ENCODE measurements around the gene TEAD3. TPM values are rescaled to one million over a fixed set of nuclear protein-coding genes. Genes with fewer than 3 reads are reported as not detected.
"Not testable (repeated sequence)": the region's sequence is repeated elsewhere in the genome, so short reads cannot be mapped to it uniquely, and the experiment has no call there.

The TEAD3 gene
- total RNA-seq, 4 donors from 2014 or later, result 13.7 to 33.5 (median 29.3) TPM

- Histone ChIP-seq H3K4me3 (no peak overlapping the region), H3K36me3 (no peaks in the 10 kb centered on the region), H3K4me1 (peaks cover 0 to 13% (median 0%) of the 10 kb centered on the region in 3 donors), H3K27ac (no peak overlapping the region), H3K27me3 (no peaks in the 10 kb centered on the region), H3K9me3 (no peaks in the 10 kb centered on the region)
- no peak for DNase-seq
- intact Hi-C loops (cut with DNase I), result no loop called here
- TF ChIP-seq CTCF (IDR thresholded peaks at IDR 0.05) (no peak), POLR2A (IDR thresholded peaks at IDR 0.05) (no peak)
- 34 to 47% methylated on average over 3 of the region's 3 CpGs for WGBS, 2 donors
These were observed 57.6 kb downstream of the TEAD3 start for GRCh38 chr6:35439308-35439707.

DNA sequence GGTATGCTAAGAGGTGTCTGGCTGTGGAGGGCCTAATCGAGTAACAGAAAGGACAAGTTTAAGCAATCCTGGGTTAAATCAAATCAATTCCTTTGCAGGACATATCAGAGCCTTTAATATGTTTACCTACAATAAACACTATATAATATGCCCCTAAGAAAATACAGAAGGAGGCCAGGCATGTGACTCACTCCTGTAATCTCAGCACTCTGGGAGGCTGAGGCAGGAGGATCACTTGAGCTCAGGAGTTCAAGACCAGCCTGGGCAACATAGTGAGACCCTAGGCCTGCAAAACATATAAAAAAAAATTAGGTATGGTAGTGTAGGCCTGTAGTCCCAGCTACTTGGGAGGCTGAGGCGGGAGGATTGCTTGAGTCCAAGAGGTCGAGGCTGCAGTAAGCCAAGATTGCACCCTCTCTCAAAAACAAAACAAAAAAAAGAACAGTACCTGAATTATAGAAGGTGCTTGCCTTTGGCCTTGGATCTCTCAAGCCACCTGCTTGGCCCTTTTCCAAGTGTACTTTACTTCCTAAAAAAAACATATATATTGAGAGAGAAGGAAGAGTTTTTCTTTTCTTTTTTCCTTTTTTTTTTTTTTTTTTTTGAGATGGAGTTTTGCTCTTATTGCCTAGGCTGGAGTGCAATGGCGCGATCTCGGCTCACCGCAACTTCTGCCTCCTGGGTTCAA lies 58.4 kb downstream of the TEAD3 start:
- H3K4me1 ChIP-seq, result peaks cover 0 to 13% (median 0%) of the 10 kb centered on the region in 3 donors
- H3K4me3 ChIP-seq; H3K27me3 ChIP-seq; H3K9me3 ChIP-seq; H3K36me3 ChIP-seq; intact Hi-C loops (cut with DNase I); DNase-seq; H3K27ac ChIP-seq: not testable (repeated sequence)
- WGBS, 2 donors, result 92 to 95% methylated on average over 6 to 7 of the region's 7 CpGs

DNA sequence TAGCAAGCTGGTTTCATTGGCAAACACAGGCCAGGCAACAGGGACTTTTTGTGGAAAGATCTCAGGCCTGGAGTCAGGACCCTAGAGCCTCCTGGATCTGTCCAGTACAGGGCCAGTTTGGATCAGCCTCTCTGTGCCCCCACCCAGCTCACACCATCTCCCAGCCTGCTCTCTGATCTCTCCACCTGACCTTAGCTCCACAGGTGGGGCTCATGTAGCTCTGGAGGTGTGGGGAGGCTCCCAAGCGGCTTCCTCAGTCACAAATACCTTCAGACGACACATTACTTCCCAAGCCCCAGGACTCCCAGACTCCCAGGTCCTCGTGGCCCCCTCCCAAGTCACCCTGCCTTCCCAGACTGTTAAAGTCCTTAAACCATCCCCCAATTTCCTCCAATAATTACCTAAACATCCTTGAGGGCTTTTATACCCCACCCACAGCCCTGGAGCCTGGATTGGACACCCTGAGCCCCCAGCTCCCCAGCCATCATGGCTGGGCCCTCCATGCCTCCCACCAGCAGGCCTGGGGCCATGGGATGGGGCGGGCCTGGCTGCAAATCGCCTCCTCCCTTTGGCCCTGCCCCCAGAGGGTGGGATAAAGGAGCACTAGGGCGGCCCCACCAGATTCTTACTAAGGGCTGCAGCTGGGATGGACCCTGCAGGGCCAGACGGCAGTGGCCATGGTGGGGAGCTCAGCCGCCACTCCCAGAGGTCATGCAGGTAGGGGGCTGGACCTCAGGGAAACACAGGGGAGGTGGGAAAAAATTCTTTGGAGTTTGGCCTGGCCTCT lies 60.6 kb downstream of the TEAD3 start:
- no peak for DNase-seq
- Histone ChIP-seq H3K4me1 (no peaks in the 10 kb centered on the region), H3K9me3 (no peaks in the 10 kb centered on the region), H3K27ac (no peak overlapping the region), H3K36me3 (no peaks in the 10 kb centered on the region), H3K27me3 (no peaks in the 10 kb centered on the region), H3K4me3 (no peak overlapping the region)
- no peak for TF ChIP-seq POLR2A (IDR thresholded peaks at IDR 0.05)
- no peak for TF ChIP-seq CTCF (IDR thresholded peaks at IDR 0.05)
- 63 to 74% methylated on average over 3 of the region's 8 CpGs for WGBS, 2 donors
- intact Hi-C loops (cut with DNase I), result no loop called here

DNA sequence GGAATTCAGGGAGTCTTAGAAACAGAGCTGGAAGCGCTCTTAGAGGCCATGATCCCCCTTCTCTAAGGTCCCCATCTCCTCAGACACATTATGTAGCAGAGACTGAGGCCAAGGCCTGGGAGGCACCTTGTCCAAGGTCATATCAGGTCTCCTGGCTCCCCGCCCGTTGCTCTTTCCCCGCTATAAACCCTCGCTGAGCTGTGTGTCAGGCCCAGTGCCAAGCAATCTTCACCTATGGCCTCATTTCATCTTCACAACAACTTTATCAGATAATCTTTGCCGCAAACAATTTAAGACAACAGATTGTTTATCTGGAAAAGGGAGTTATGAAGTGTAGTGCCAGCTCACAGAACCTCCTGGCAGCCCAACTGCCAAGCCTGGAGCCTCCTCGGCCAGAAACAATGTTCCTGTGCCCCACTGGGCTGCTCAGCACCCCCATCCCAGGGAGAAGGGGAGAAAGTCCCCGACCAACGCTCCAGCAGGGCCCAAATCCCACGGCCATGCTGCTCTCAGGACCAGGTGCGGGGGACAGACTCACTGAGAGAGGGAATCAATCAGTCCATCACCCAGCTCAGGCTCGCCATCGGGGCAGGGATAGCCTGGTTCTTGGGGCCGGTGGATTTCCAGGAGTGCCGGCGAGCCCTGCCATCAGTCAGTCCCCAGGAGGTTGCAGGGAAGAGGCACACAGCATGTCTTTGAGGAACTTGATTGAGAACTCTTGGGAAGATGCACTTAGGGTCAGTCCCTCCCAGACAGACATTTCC lies 61.6 kb downstream of the TEAD3 start:
- Histone ChIP-seq H3K4me1 (no peaks in the 10 kb centered on the region), H3K4me3 (no peak overlapping the region), H3K36me3 (no peaks in the 10 kb centered on the region), H3K27ac (no peak overlapping the region), H3K9me3 (peaks cover 0 to 3% (median 0%) of the 10 kb centered on the region in 3 donors), H3K27me3 (no peaks in the 10 kb centered on the region)
- DNase-seq, result no peak
- intact Hi-C loops (cut with DNase I), result no loop called here
- WGBS, 2 donors, result 68 to 83% methylated on average over 8 to 10 of the region's 16 CpGs
- no peak for TF ChIP-seq POLR2A (IDR thresholded peaks at IDR 0.05)
- TF ChIP-seq CTCF (IDR thresholded peaks at IDR 0.05), result no peak

DNA sequence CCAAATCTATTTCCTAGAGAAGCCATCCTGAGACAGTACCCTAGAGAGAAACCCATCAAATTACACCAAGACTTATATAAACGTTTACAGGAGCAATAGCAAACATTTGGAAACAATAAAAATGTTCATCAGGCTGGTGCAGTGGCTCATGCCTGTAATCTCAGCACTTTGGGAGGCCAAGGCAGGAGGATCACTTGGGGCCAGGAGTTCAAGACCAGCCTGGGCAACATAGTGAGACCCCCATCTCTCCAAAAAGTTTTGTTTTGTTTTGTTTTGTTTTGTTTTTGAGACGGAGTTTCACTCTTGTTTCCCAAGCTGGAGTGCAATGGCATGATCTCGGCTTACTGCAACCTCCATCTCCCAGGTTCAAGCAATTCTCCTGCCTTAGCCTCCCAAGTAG lies 64.2 kb downstream of the TEAD3 start:
- DNase-seq; H3K27me3 ChIP-seq; H3K4me3 ChIP-seq; intact Hi-C loops (cut with DNase I); H3K27ac ChIP-seq; H3K4me1 ChIP-seq: not testable (repeated sequence)
- H3K36me3 ChIP-seq, result peaks cover 0 to 15% (median 0%) of the 10 kb centered on the region in 3 donors
- H3K9me3 ChIP-seq, result peaks cover 0 to 26% (median 12%) of the 10 kb centered on the region in 3 donors
- WGBS, 2 donors, result 56 to 68% methylated on average over 3 of the region's 3 CpGs

DNA sequence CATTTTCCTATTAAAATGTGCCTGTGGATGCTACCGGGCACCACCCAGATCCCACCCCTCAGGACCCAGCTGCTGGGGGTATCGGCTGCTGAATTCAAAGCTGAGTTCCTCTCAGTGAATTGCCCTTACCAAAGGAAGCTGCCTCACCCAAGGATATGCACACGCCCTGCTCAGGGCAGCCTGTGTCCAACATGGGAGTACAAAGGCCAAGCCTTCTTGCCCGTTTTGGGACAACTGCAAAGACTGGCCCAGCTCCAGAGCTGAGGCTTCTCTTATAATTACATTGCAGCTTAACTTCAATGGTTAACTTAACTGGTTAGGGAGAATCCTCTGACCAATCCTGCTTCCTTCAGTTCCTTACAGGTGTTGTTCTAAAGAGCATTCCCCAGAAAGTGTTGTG lies 64.6 kb downstream of the TEAD3 start:
- 47 to 56% methylated on average over 4 of the region's 4 CpGs for WGBS, 2 donors
- no peak for TF ChIP-seq POLR2A (IDR thresholded peaks at IDR 0.05)
- Histone ChIP-seq H3K27ac (no peak overlapping the region), H3K4me3 (no peak overlapping the region), H3K27me3 (no peaks in the 10 kb centered on the region), H3K9me3 (peaks cover 0 to 26% (median 12%) of the 10 kb centered on the region in 3 donors), H3K4me1 (no peaks in the 10 kb centered on the region), H3K36me3 (peaks cover 0 to 19% (median 0%) of the 10 kb centered on the region in 3 donors)
- intact Hi-C loops (cut with DNase I), result no loop called here
- no peak for DNase-seq

All from esophagus squamous epithelium (tissue), 5 donors.